Tibial nerve (tissue), 4 donors: ENCODE results near the gene ANO1.

Experiments
- EP300 ChIP-seq, 2 donors: sonication (generic); formaldehyde crosslinking; IDR thresholded peaks; one replicate each; pipeline ENCODE4 v1.6.1; 2017; ENCODE audit warnings: antibody characterized with exemption in 2 of 2, mild to moderate bottlenecking in 1 of 2
- TF ChIP-seq, protein P1 (sequence below), 5 experiments: fragments of 200-600 bp in 3 of 5; fragments of 450-650 bp in 2 of 5; sonication (generic) in 3 of 5; IDR thresholded peaks; one replicate each; pipeline ENCODE4 v1.5.1; 2016 to 2019; ENCODE audit warnings: antibody characterized with exemption in 5 of 5, mild to moderate bottlenecking in 3 of 5, moderate library complexity in 2 of 5

DNA sequence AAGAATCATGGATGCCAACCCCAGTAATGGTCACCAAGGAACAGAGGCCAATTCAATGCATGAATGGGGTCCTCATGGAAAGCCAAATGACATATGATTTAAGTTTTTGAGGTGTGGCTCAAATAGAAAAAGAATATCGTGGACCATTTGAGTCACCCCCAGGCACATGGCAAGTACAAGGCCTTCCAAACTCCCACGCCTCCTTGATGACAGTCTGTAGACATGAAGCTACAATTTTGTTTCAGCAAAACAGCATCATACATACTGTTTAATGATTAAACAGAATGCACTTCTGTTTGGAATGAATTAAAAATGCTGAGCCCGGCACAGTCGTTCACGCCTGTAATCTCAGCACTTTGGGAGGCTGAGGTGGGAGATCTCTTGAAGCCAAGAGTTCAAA, 132.4 kb downstream of the ANO1 start:
- TF ChIP-seq, protein P1, sequence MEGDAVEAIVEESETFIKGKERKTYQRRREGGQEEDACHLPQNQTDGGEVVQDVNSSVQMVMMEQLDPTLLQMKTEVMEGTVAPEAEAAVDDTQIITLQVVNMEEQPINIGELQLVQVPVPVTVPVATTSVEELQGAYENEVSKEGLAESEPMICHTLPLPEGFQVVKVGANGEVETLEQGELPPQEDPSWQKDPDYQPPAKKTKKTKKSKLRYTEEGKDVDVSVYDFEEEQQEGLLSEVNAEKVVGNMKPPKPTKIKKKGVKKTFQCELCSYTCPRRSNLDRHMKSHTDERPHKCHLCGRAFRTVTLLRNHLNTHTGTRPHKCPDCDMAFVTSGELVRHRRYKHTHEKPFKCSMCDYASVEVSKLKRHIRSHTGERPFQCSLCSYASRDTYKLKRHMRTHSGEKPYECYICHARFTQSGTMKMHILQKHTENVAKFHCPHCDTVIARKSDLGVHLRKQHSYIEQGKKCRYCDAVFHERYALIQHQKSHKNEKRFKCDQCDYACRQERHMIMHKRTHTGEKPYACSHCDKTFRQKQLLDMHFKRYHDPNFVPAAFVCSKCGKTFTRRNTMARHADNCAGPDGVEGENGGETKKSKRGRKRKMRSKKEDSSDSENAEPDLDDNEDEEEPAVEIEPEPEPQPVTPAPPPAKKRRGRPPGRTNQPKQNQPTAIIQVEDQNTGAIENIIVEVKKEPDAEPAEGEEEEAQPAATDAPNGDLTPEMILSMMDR (IDR thresholded peaks at IDR 0.05), result no peak
- no peak for TF ChIP-seq EP300 (IDR thresholded peaks at IDR 0.05)
